Caco-2 (cell line): ENCODE results near the gene SLC8A2. TPM values are rescaled to one million over a fixed set of nuclear protein-coding genes. Genes with fewer than 3 reads are reported as not detected.

Source experiments
- BruUV-seq: library from RNA; stranded (reverse); fragments of 400-500 nt; replicated peaks from 2 replicates; lab custom pipeline; 2021; lab: Mats Ljungman, UMichigan
- CTCF ChIA-PET: fragments of 300-600 bp; sonication (Branson Sonifier 250); formaldehyde crosslinking; loops from one replicate; lab custom pipeline; 2022; ENCODE audit warnings: antibody characterized with exemption; lab: Charles Lee
- POLR2A ChIA-PET: fragments of 300-600 bp; sonication (Branson Sonifier 250); formaldehyde crosslinking; loops from one replicate; lab custom pipeline; 2022; ENCODE audit warnings: antibody characterized with exemption; lab: Charles Lee
- DNase-seq, 2 experiments: peaks; one replicate each; pipeline versions ENCODE4 v3.0.0 to v3.0.0-alpha.2; 2020 to 2022
- H3K27me3 ChIP-seq: replicated peaks from 2 replicates; pipeline ENCODE4 v1.6.0; 2011; ENCODE audit warnings: low read length; ENCODE audit not compliant: control insufficient read depth, insufficient read depth
- H3K36me3 ChIP-seq: 2 replicates; pipeline ENCODE4 v1.5.1; 2011; ENCODE audit warnings: low read length; ENCODE audit not compliant: control insufficient read depth, insufficient read depth
- H3K4me1 ChIP-seq: fragments of 250-450 bp; sonication (Bioruptor Pico); 2 replicates; pipeline ENCODE4 v1.5.1; 2020; ENCODE audit warnings: mild to moderate bottlenecking
- H3K4me3 ChIP-seq: 2 replicates; pipeline ENCODE4 v1.5.1; 2011; ENCODE audit warnings: low read depth, mild to moderate bottlenecking, control low read depth, low read length
- H3K9me3 ChIP-seq: fragments of 250-450 bp; sonication (Bioruptor Pico); 2 replicates; pipeline ENCODE4 v1.5.1; 2020; ENCODE audit warnings: mild to moderate bottlenecking, moderate library complexity
- H3K27ac Mint-ChIP-seq: one replicate; pipeline ENCODE4 v1.8.0; 2022; ENCODE audit warnings: mixed read lengths; ENCODE audit not compliant: unreplicated experiment
- H3K27me3 Mint-ChIP-seq: one replicate; pipeline ENCODE4 v1.8.0; 2022; ENCODE audit warnings: mixed read lengths; ENCODE audit not compliant: insufficient read depth, unreplicated experiment
- H3K36me3 Mint-ChIP-seq: one replicate; pipeline ENCODE4 v1.8.0; 2022; ENCODE audit warnings: mild to moderate bottlenecking, mixed read lengths; ENCODE audit not compliant: insufficient read depth, unreplicated experiment
- H3K4me1 Mint-ChIP-seq: one replicate; pipeline ENCODE4 v1.8.0; 2022; ENCODE audit warnings: low read depth, mixed read lengths; ENCODE audit not compliant: unreplicated experiment
- H3K4me3 Mint-ChIP-seq: one replicate; pipeline ENCODE4 v1.8.0; 2022; ENCODE audit warnings: mild to moderate bottlenecking, moderate library complexity, mixed read lengths; ENCODE audit not compliant: unreplicated experiment
- H3K9me3 Mint-ChIP-seq: one replicate; pipeline ENCODE4 v1.8.0; 2022; ENCODE audit warnings: mixed read lengths; ENCODE audit not compliant: unreplicated experiment
- intact Hi-C: fragments of 100-400 bp; cut with micrococcal nuclease; formaldehyde crosslinking; loops from one replicate; pipeline ENCODE4 v1.10.0; 2022; ENCODE audit not compliant: unreplicated experiment
- total RNA-seq: library from RNA; stranded (reverse); gene quantifications from 2 replicates; pipeline ENCODE4 v1.2.3, GENCODE V29; 2022
- TF ChIP-seq, protein P1 (sequence below), 2 experiments: fragments of 200-600 bp in 1 of 2; IDR thresholded peaks; 1 replicate in 1 of 2; 2 replicates in 1 of 2; pipeline versions ENCODE4 v1.5.1 to v1.8.0; 2011 to 2022; ENCODE audit warnings: antibody characterized with exemption in 1 of 2, control low read depth in 1 of 2, inconsistent platforms in 1 of 2, low read depth in 1 of 2, low read length in 1 of 2, mild to moderate bottlenecking in 1 of 2, moderate library complexity in 1 of 2; ENCODE audit not compliant: insufficient read depth in 1 of 2, severe bottlenecking in 1 of 2, unreplicated experiment in 1 of 2

SLC8A2 gene
- total RNA-seq, 1 experiment from 2014 or later: 1.2 TPM

DNA sequence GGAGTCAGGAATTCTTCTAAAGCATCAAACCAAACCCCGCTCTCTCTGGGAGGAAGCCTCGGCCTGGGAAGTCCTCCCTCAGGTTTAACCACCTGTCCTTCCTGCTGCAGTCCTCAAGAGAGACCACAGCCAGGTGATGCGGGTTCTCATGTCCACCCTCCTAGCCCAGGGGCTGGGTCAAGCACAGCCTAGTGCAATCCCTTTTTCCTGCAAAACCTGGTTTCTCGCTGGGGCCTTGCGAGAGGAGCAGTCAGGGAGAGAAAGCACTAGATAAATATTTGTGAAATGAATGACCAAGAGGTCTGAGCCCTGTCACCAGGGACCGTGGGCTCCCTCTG, 2.4 kb downstream of the SLC8A2 start:
- intact Hi-C loops: no loop called here
- ChIA-PET CTCF (no interaction called here), POLR2A (no interaction called here)
- H3K9me3 Mint-ChIP-seq: no peaks in the 10 kb centered on the region
- BruUV-seq: no TSS peak
- H3K36me3 Mint-ChIP-seq: no peaks in the 10 kb centered on the region
- peaks cover 11% of the 10 kb centered on the region for H3K4me1 Mint-ChIP-seq
- H3K27me3 ChIP-seq: no peaks in the 10 kb centered on the region
- H3K4me1 ChIP-seq: peaks cover 21% of the 10 kb centered on the region; the same call in 1 of the 2 replicates
- no peaks in the 10 kb centered on the region for H3K36me3 ChIP-seq
- peaks cover 16% of the 10 kb centered on the region for H3K27me3 Mint-ChIP-seq
- no peaks in the 10 kb centered on the region for H3K9me3 ChIP-seq
- no peak overlapping the region for H3K4me3 ChIP-seq
- no peak for DNase-seq
- TF ChIP-seq, protein P1, sequence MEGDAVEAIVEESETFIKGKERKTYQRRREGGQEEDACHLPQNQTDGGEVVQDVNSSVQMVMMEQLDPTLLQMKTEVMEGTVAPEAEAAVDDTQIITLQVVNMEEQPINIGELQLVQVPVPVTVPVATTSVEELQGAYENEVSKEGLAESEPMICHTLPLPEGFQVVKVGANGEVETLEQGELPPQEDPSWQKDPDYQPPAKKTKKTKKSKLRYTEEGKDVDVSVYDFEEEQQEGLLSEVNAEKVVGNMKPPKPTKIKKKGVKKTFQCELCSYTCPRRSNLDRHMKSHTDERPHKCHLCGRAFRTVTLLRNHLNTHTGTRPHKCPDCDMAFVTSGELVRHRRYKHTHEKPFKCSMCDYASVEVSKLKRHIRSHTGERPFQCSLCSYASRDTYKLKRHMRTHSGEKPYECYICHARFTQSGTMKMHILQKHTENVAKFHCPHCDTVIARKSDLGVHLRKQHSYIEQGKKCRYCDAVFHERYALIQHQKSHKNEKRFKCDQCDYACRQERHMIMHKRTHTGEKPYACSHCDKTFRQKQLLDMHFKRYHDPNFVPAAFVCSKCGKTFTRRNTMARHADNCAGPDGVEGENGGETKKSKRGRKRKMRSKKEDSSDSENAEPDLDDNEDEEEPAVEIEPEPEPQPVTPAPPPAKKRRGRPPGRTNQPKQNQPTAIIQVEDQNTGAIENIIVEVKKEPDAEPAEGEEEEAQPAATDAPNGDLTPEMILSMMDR (IDR thresholded peaks at IDR 0.05; ENCODE audit: insufficient read depth in 1 of 2, low read depth in 1 of 2, low read length in 1 of 2, severe bottlenecking in 1 of 2, unreplicated experiment in 1 of 2): no peak
- no peak overlapping the region for H3K4me3 Mint-ChIP-seq
- H3K27ac Mint-ChIP-seq: no peak overlapping the region

- no peaks in the 10 kb centered on the region for H3K36me3 Mint-ChIP-seq
- Histone ChIP-seq H3K4me1 (peaks cover 21% of the 10 kb centered on the region; the same call in 1 of the 2 replicates), H3K9me3 (no peaks in the 10 kb centered on the region), H3K27me3 (no peaks in the 10 kb centered on the region), H3K4me3 (no peak overlapping the region), H3K36me3 (no peaks in the 10 kb centered on the region)
- ChIA-PET POLR2A (no interaction called here), CTCF (no interaction called here)
- intact Hi-C loops: no loop called here
- H3K27me3 Mint-ChIP-seq: peaks cover 16% of the 10 kb centered on the region
- no peak overlapping the region for H3K4me3 Mint-ChIP-seq
- H3K9me3 Mint-ChIP-seq: no peaks in the 10 kb centered on the region
- DNase-seq: no peak
- peaks cover 11% of the 10 kb centered on the region for H3K4me1 Mint-ChIP-seq
- TF ChIP-seq, protein P1 (IDR thresholded peaks at IDR 0.05; ENCODE audit: insufficient read depth in 1 of 2, low read depth in 1 of 2, low read length in 1 of 2, severe bottlenecking in 1 of 2, unreplicated experiment in 1 of 2): no peak
- H3K27ac Mint-ChIP-seq: no peak overlapping the region
- BruUV-seq: no TSS peak
These were observed 3.8 kb downstream of the SLC8A2 start for GRCh38 chr19:47467914-47468313.

DNA sequence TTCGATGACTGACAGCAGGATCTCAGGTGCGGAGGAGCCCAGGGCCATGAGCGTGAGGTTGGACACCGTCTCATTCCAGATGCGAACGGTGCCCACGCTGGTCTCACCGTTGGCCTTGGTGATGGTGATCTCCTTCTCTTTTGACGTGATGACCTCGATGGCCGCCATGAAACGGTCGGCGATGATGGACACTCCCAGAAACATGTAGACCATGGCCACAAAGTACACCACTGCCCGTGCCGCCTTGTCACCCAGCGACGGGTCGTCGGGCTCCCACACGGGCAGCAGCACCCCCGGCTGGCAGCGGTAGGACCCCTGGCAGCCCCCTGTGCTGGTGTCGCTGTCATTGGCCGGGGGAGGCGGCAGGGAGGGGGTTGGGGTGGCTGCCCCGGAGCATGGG, 5.7 kb downstream of the SLC8A2 start:
- BruUV-seq: no TSS peak
- H3K27me3 ChIP-seq: no peaks in the 10 kb centered on the region

More for the DNA sequence above, 5.7 kb downstream of the SLC8A2 start:
- Histone ChIP-seq H3K4me1 (peaks cover 19% of the 10 kb centered on the region; the same call in 1 of the 2 replicates), H3K4me3 (no peak overlapping the region), H3K9me3 (no peaks in the 10 kb centered on the region), H3K36me3 (no peaks in the 10 kb centered on the region)
- H3K4me3 Mint-ChIP-seq: no peak overlapping the region
- H3K27ac Mint-ChIP-seq: no peak overlapping the region
- peaks cover 5% of the 10 kb centered on the region for H3K4me1 Mint-ChIP-seq
- H3K27me3 Mint-ChIP-seq: peaks cover 10% of the 10 kb centered on the region
- ChIA-PET POLR2A (no interaction called here), CTCF (no interaction called here)
- H3K36me3 Mint-ChIP-seq: no peaks in the 10 kb centered on the region
- no peak for DNase-seq
- TF ChIP-seq, protein P1 (IDR thresholded peaks at IDR 0.05; ENCODE audit: insufficient read depth in 1 of 2, low read depth in 1 of 2, low read length in 1 of 2, severe bottlenecking in 1 of 2, unreplicated experiment in 1 of 2): no peak
- H3K9me3 Mint-ChIP-seq: no peaks in the 10 kb centered on the region
- intact Hi-C loops: no loop called here
